ENCODE results near the gene CFAP45.

- TF ChIP-seq, protein P1, sequence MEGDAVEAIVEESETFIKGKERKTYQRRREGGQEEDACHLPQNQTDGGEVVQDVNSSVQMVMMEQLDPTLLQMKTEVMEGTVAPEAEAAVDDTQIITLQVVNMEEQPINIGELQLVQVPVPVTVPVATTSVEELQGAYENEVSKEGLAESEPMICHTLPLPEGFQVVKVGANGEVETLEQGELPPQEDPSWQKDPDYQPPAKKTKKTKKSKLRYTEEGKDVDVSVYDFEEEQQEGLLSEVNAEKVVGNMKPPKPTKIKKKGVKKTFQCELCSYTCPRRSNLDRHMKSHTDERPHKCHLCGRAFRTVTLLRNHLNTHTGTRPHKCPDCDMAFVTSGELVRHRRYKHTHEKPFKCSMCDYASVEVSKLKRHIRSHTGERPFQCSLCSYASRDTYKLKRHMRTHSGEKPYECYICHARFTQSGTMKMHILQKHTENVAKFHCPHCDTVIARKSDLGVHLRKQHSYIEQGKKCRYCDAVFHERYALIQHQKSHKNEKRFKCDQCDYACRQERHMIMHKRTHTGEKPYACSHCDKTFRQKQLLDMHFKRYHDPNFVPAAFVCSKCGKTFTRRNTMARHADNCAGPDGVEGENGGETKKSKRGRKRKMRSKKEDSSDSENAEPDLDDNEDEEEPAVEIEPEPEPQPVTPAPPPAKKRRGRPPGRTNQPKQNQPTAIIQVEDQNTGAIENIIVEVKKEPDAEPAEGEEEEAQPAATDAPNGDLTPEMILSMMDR (IDR thresholded peaks at IDR 0.05): no peak
- TF ChIP-seq POLR2A (IDR thresholded peaks at IDR 0.05): no peak
Observed at GRCh38 chr1:159902541-159902940, 2.6 kb upstream of the CFAP45 start.
